Peyer's patch (tissue), 4 donors: ENCODE results near the gene PHETA1. TPM values are rescaled to one million over a fixed set of nuclear protein-coding genes. Genes with fewer than 3 reads are reported as not detected.
"Not testable (repeated sequence)": the region's sequence is repeated elsewhere in the genome, so short reads cannot be mapped to it uniquely, and the experiment has no call there.

ENCODE experiments used
- DNase-seq, 3 donors: peaks; one replicate each; pipeline ENCODE4 v3.0.0-alpha.2; 2017 to 2019
- H3K27ac ChIP-seq, 4 donors: fragments of 200-600 bp; sonication (generic); one replicate each; pipeline ENCODE4 v1.5.1; 2016 to 2019
- H3K27me3 ChIP-seq, 2 donors: fragments of 200-600 bp; sonication (generic); one replicate each; pipeline ENCODE4 v1.5.1; 2019
- H3K36me3 ChIP-seq, 3 donors: fragments of 200-600 bp; sonication (generic); one replicate each; pipeline ENCODE4 v1.5.1; 2016 to 2019
- H3K4me1 ChIP-seq, 4 donors: fragments of 200-600 bp; sonication (generic); one replicate each; pipeline ENCODE4 v1.5.1; 2016 to 2019
- H3K4me3 ChIP-seq, 4 donors: fragments of 200-600 bp; sonication (generic); 1 replicate in 3 of 4; 2 replicates in 1 of 4; pipeline ENCODE4 v1.5.1; 2016 to 2019; ENCODE audit warnings: mild to moderate bottlenecking in 1 of 4
- H3K9me3 ChIP-seq, 4 donors: fragments of 200-600 bp; sonication (generic); one replicate each; pipeline ENCODE4 v1.5.1; 2016 to 2019; ENCODE audit warnings: mild to moderate bottlenecking in 1 of 4
- CTCF ChIP-seq, 6 experiments: fragments of 450-650 bp in 4 of 6; fragments of 200-600 bp in 2 of 6; sonication (generic) in 1 of 6; IDR thresholded peaks; one replicate each; pipeline ENCODE4 v1.5.1; 2017 to 2019; ENCODE audit warnings: antibody characterized with exemption in 6 of 6, mild to moderate bottlenecking in 3 of 6, moderate library complexity in 1 of 6
- POLR2A ChIP-seq, 2 donors: fragments of 450-650 bp; IDR thresholded peaks; one replicate each; pipeline ENCODE4 v1.5.1; 2017; ENCODE audit warnings: antibody characterized with exemption in 2 of 2, mild to moderate bottlenecking in 2 of 2, moderate library complexity in 2 of 2
- total RNA-seq, 4 donors: library from RNA; depleted of rRNA; stranded (reverse); fragments of >200 nt; gene quantifications; one replicate each; pipeline ENCODE4 v1.1.0, GENCODE V29; 2016

The PHETA1 gene
- total RNA-seq, 4 donors from 2014 or later = 43.2 to 64.6 (median 51.0) TPM

GRCh38 chr12:111386885-111387284 lies 18.0 kb upstream of the PHETA1 start:
- Histone ChIP-seq H3K36me3 (no peaks in the 10 kb centered on the region), H3K27me3 (no peaks in the 10 kb centered on the region), H3K9me3 (no peaks in the 10 kb centered on the region), H3K4me1 (no peaks in the 10 kb centered on the region), H3K27ac (no peak overlapping the region), H3K4me3 (no peak overlapping the region)
- no peak for DNase-seq
- TF ChIP-seq POLR2A (IDR thresholded peaks at IDR 0.05) = no peak
- no peak for TF ChIP-seq CTCF (IDR thresholded peaks at IDR 0.05)

GRCh38 chr12:111384596-111384995 lies 15.7 kb upstream of the PHETA1 start:
- H3K27me3 ChIP-seq = no peaks in the 10 kb centered on the region
- DNase-seq = no peak
- no peaks in the 10 kb centered on the region for H3K4me1 ChIP-seq
- no peaks in the 10 kb centered on the region for H3K36me3 ChIP-seq
- H3K27ac ChIP-seq = no peak overlapping the region
- no peaks in the 10 kb centered on the region for H3K9me3 ChIP-seq
- TF ChIP-seq POLR2A (IDR thresholded peaks at IDR 0.05) (no peak), CTCF (IDR thresholded peaks at IDR 0.05) (no peak)
- no peak overlapping the region for H3K4me3 ChIP-seq

- H3K9me3 ChIP-seq = no peaks in the 10 kb centered on the region
- no peak overlapping the region for H3K4me3 ChIP-seq
- no peaks in the 10 kb centered on the region for H3K27me3 ChIP-seq
- H3K27ac ChIP-seq = no peak overlapping the region
- H3K36me3 ChIP-seq = no peaks in the 10 kb centered on the region
- no peaks in the 10 kb centered on the region for H3K4me1 ChIP-seq
- no peak for DNase-seq
- TF ChIP-seq POLR2A (IDR thresholded peaks at IDR 0.05) (no peak), CTCF (IDR thresholded peaks at IDR 0.05) (no peak)
These were observed 11.2 kb upstream of the PHETA1 start for GRCh38 chr12:111379942-111380554.

GRCh38 chr12:111377440-111377839 lies 8.5 kb upstream of the PHETA1 start:
- no peaks in the 10 kb centered on the region for H3K36me3 ChIP-seq
- H3K4me1 ChIP-seq = no peaks in the 10 kb centered on the region
- H3K4me3 ChIP-seq = no peak overlapping the region
- no peaks in the 10 kb centered on the region for H3K27me3 ChIP-seq
- TF ChIP-seq CTCF (IDR thresholded peaks at IDR 0.05) (no peak), POLR2A (IDR thresholded peaks at IDR 0.05) (no peak)
- DNase-seq = no peak
- H3K27ac ChIP-seq = no peak overlapping the region
- H3K9me3 ChIP-seq = no peaks in the 10 kb centered on the region

- not testable (repeated sequence) for DNase-seq, H3K9me3 ChIP-seq, H3K36me3 ChIP-seq, H3K27ac ChIP-seq, H3K4me3 ChIP-seq, H3K27me3 ChIP-seq
- H3K4me1 ChIP-seq = peaks cover 0 to 13% (median 4%) of the 10 kb centered on the region in 4 donors
These were observed 4.3 kb upstream of the PHETA1 start for GRCh38 chr12:111373231-111373630.

GRCh38 chr12:111369496-111370220 lies 763 bp upstream of the PHETA1 start:
- no peak for TF ChIP-seq CTCF (IDR thresholded peaks at IDR 0.05)
- TF ChIP-seq POLR2A (IDR thresholded peaks at IDR 0.05) = no peak
- peaks cover 0 to 31% (median 8%) of the 10 kb centered on the region in 4 donors for H3K4me1 ChIP-seq
- no peak for DNase-seq
- H3K9me3 ChIP-seq = no peaks in the 10 kb centered on the region
- no peaks in the 10 kb centered on the region for H3K27me3 ChIP-seq
- peak overlapping the region in 3 of 4 donors; percentile 32 to 83 (median 81) for H3K27ac ChIP-seq
- peaks cover 0 to 14% (median 0%) of the 10 kb centered on the region in 3 donors for H3K36me3 ChIP-seq
- H3K4me3 ChIP-seq = peak overlapping the region; percentile 74 to 95 (median 83)
